NCI-H82 treated with DMSO at 0.1 percent for 48 hours (cell line): ENCODE results near the gene IFNG.
A peak's percentile ranks its signal among the peaks of the same experiment; 100 is the strongest.
"Not testable (repeated sequence)": the region's sequence is repeated elsewhere in the genome, so short reads cannot be mapped to it uniquely, and the experiment has no call there.

Source experiments
- DNase-seq: peaks from one replicate; lab custom pipeline; 2025; ENCODE audit not compliant: unreplicated experiment; lab: John Stamatoyannopoulos, UW

IFNG gene

GRCh38 chr12:68159681-68160304, at the start of gene IFNG:
Gene IFNG (minus strand): TSS chr12:68159740. CDS start chr12:68159615, 125 bp downstream.
- DNase-seq, result no peak

GRCh38 chr12:68209048-68209728, 49.6 kb upstream of the IFNG start:
- DNase-seq, result peak; percentile 85

- no peak for DNase-seq
Observed at GRCh38 chr12:68207276-68207675, 47.7 kb upstream of the IFNG start.

GRCh38 chr12:68206446-68206845, 46.9 kb upstream of the IFNG start:
- DNase-seq, result no peak

GRCh38 chr12:68203460-68203875, 43.9 kb upstream of the IFNG start:
- DNase-seq, result no peak

- DNase-seq, result no peak
Observed at GRCh38 chr12:68200854-68201253, 41.3 kb upstream of the IFNG start.

GRCh38 chr12:68199127-68199526, 39.6 kb upstream of the IFNG start:
- DNase-seq, result no peak

- no peak for DNase-seq
Observed at GRCh38 chr12:68198507-68199086, 39.1 kb upstream of the IFNG start.

- no peak for DNase-seq
Observed at GRCh38 chr12:68190301-68190700, 30.8 kb upstream of the IFNG start.

- no peak for DNase-seq
Observed at GRCh38 chr12:68189821-68190242, 30.3 kb upstream of the IFNG start.

GRCh38 chr12:68185598-68185997, 26.1 kb upstream of the IFNG start:
- no peak for DNase-seq

- no peak for DNase-seq
Observed at GRCh38 chr12:68180792-68181744, 21.5 kb upstream of the IFNG start.

- DNase-seq, result no peak
Observed at GRCh38 chr12:68178774-68179439, 19.4 kb upstream of the IFNG start.

- no peak for DNase-seq
Observed at GRCh38 chr12:68178184-68178583, 18.6 kb upstream of the IFNG start.

GRCh38 chr12:68177562-68177961, 18.0 kb upstream of the IFNG start:
- DNase-seq, result no peak

- no peak for DNase-seq
Observed at GRCh38 chr12:68176257-68176656, 16.7 kb upstream of the IFNG start.

- no peak for DNase-seq
Observed at GRCh38 chr12:68175557-68176061, 16.1 kb upstream of the IFNG start.

- DNase-seq, result not testable (repeated sequence)
Observed at GRCh38 chr12:68174761-68175160, 15.2 kb upstream of the IFNG start.

- DNase-seq, result no peak
Observed at GRCh38 chr12:68173792-68174191, 14.3 kb upstream of the IFNG start.

GRCh38 chr12:68170726-68171125, 11.2 kb upstream of the IFNG start:
- DNase-seq, result no peak
